ENCODE results near the gene ATP8A1.

- TF ChIP-seq MAFK (IDR thresholded peaks at IDR 0.05; ENCODE audit: low read depth, low read length) (no peak), POLR2A (IDR thresholded peaks at IDR 0.05; ENCODE audit: low read depth, low read length) (no peak), CTCF (conservative IDR thresholded peaks at IDR 0.05; ENCODE audit: low read depth, low read length) (no peak), FOS (IDR thresholded peaks at IDR 0.05; ENCODE audit: low read depth, low read length) (no peak)
Measured at GRCh38 chr4:42642845-42643615, 13.9 kb downstream of the ATP8A1 start.

All from IMR-90 (cell line).